Measurements from ENCODE around the gene IGF2BP1.

- TF ChIP-seq JUN (IDR thresholded peaks at IDR 0.05; ENCODE audit: low read depth, low read length) (no peak), CTCF (IDR thresholded peaks at IDR 0.05; ENCODE audit: control extremely low read depth in 1 of 3, insufficient read depth in 1 of 3, low read depth in 1 of 3, low read length in 3 of 3) (no peak), HDAC2 (IDR thresholded peaks at IDR 0.05; ENCODE audit: borderline replicate concordance in 1 of 2, low read depth in 2 of 2, low read length in 2 of 2) (no peak), SP1 (IDR thresholded peaks at IDR 0.05; ENCODE audit: low read depth, low read length) (0 out of 2 replicates have a peak, but pooled peaks have one; percentile 36), POLR2A (IDR thresholded peaks at IDR 0.05; ENCODE audit: control extremely low read depth in 1 of 2, low read depth in 2 of 2, low read length in 2 of 2) (no peak), TCF12 (IDR thresholded peaks at IDR 0.05; ENCODE audit: low read depth, low read length) (no peak), RAD21 (IDR thresholded peaks at IDR 0.05 in 1 of 2, conservative IDR thresholded peaks at IDR 0.05 in 1 of 2; ENCODE audit: low read depth in 2 of 2, low read length in 2 of 2) (no peak)
Measured at GRCh38 chr17:49067163-49067562, 70.0 kb downstream of the IGF2BP1 start.
